DND-41 (cell line): ENCODE data around the gene FAM240A.

Experiments
- ATAC-seq: fragments of 200-7000 bp; cut with Tn5 transposase; 3 replicates; pipeline ENCODE4 v1.9.1; 2021; ENCODE audit warnings: low read depth; ENCODE audit not compliant: insufficient read depth
- DNase-seq: peaks from one replicate; pipeline ENCODE4 v3.0.0-alpha.2; 2020
- H2AFZ ChIP-seq: 2 replicates; pipeline ENCODE4 v1.6.0; 2012; ENCODE audit warnings: low read depth, low read length
- H3K27ac ChIP-seq: 2 replicates; pipeline ENCODE4 v1.5.1; 2012; ENCODE audit warnings: low read length, inconsistent platforms
- H3K27me3 ChIP-seq: fragments of 200-600 bp; sonication (generic); 2 replicates; pipeline ENCODE4 v1.6.0; 2012; ENCODE audit warnings: low read length, mild to moderate bottlenecking, inconsistent platforms; ENCODE audit not compliant: insufficient read depth, poor library complexity
- H3K36me3 ChIP-seq: 2 replicates; pipeline ENCODE4 v1.5.1; 2012; ENCODE audit warnings: low read length, inconsistent platforms; ENCODE audit not compliant: insufficient read depth
- H3K4me1 ChIP-seq: 2 replicates; pipeline ENCODE4 v1.5.1; 2012; ENCODE audit warnings: mild to moderate bottlenecking, low read length; ENCODE audit not compliant: insufficient read depth
- H3K4me2 ChIP-seq: 2 replicates; pipeline ENCODE4 v1.6.0; 2012; ENCODE audit warnings: mild to moderate bottlenecking, moderate library complexity, low read length, inconsistent platforms; ENCODE audit not compliant: insufficient read depth
- H3K4me3 ChIP-seq, 2 experiments: fragments of 200-600 bp in 1 of 2; shearing (Covaris generic) in 1 of 2; 2 replicates each; pipeline ENCODE4 v1.5.1; 2012 to 2016; ENCODE audit warnings: inconsistent platforms in 2 of 2, low read length in 2 of 2, mild to moderate bottlenecking in 2 of 2, low read depth in 1 of 2, moderate library complexity in 1 of 2
- H3K79me2 ChIP-seq: 2 replicates; pipeline ENCODE4 v1.6.0; 2012; ENCODE audit warnings: low read length, inconsistent platforms; ENCODE audit not compliant: insufficient read depth
- H3K9ac ChIP-seq: 2 replicates; pipeline ENCODE4 v1.6.0; 2012; ENCODE audit warnings: low read depth, mild to moderate bottlenecking, inconsistent platforms, low read length, moderate library complexity
- H3K9me3 ChIP-seq: 2 replicates; pipeline ENCODE4 v1.5.1; 2012; ENCODE audit warnings: low read length, moderate library complexity, mild to moderate bottlenecking, inconsistent platforms; ENCODE audit not compliant: insufficient read depth, severe bottlenecking
- H4K20me1 ChIP-seq: 2 replicates; pipeline ENCODE4 v1.6.0; 2012; ENCODE audit warnings: low read length; ENCODE audit not compliant: insufficient read depth
- CTCF ChIP-seq: IDR thresholded peaks from 2 replicates; pipeline ENCODE4 v1.5.1; 2012; ENCODE audit warnings: borderline replicate concordance, low read length, moderate library complexity, mild to moderate bottlenecking; ENCODE audit not compliant: poor library complexity, severe bottlenecking; ENCODE audit errors: extremely low read depth
- EZH2 ChIP-seq: IDR thresholded peaks from 3 replicates; pipeline ENCODE4 v1.6.1; 2012; ENCODE audit warnings: borderline replicate concordance, low read depth, mild to moderate bottlenecking, moderate library complexity, low read length, inconsistent platforms; ENCODE audit not compliant: severe bottlenecking

Gene FAM240A

GRCh38 chr3:46607603-46608028, 4.7 kb upstream of the FAM240A start:
- Histone ChIP-seq H3K79me2 (no peaks in the 10 kb centered on the region), H3K27ac (no peak overlapping the region), H3K36me3 (no peaks in the 10 kb centered on the region), H3K9ac (no peak overlapping the region), H3K4me2 (no peak overlapping the region), H3K4me1 (no peaks in the 10 kb centered on the region), H3K9me3 (no peaks in the 10 kb centered on the region), H3K27me3 (no peaks in the 10 kb centered on the region), H4K20me1 (no peaks in the 10 kb centered on the region), H3K4me3 (no peak overlapping the region), H2AFZ (no peak overlapping the region)
- DNase-seq (no peak), ATAC-seq (no peak)
- no peak for TF ChIP-seq EZH2
- peak; percentile 23 for TF ChIP-seq CTCF

GRCh38 chr3:46609212-46609721, 3.1 kb upstream of the FAM240A start:
- Histone ChIP-seq H3K27me3 (no peaks in the 10 kb centered on the region), H4K20me1 (no peaks in the 10 kb centered on the region), H3K36me3 (no peaks in the 10 kb centered on the region), H3K9me3 (no peaks in the 10 kb centered on the region), H2AFZ (no peak overlapping the region), H3K27ac (no peak overlapping the region), H3K79me2 (no peaks in the 10 kb centered on the region), H3K9ac (no peak overlapping the region), H3K4me2 (no peak overlapping the region), H3K4me3 (no peak overlapping the region), H3K4me1 (no peaks in the 10 kb centered on the region)
- ATAC-seq (no peak), DNase-seq (no peak)
- no peak for TF ChIP-seq CTCF
- TF ChIP-seq EZH2 = no peak

GRCh38 chr3:46609944-46610722, 2.2 kb upstream of the FAM240A start:
- no peak overlapping the region for H3K4me2 ChIP-seq
- no peak overlapping the region for H3K9ac ChIP-seq
- ATAC-seq (no peak), DNase-seq (no peak)
- H3K9me3 ChIP-seq = no peaks in the 10 kb centered on the region
- TF ChIP-seq CTCF (no peak), EZH2 (no peak)
- no peaks in the 10 kb centered on the region for H3K36me3 ChIP-seq
- no peaks in the 10 kb centered on the region for H3K79me2 ChIP-seq
- H3K27me3 ChIP-seq = no peaks in the 10 kb centered on the region
- no peak overlapping the region for H3K27ac ChIP-seq
- no peaks in the 10 kb centered on the region for H3K4me1 ChIP-seq
- H4K20me1 ChIP-seq = no peaks in the 10 kb centered on the region
- H2AFZ ChIP-seq = no peak overlapping the region
- H3K4me3 ChIP-seq = no peak overlapping the region
